ENCODE results near the gene GLRX3.

GLRX3 gene

GRCh38 chr10:130207205-130207604 is 71.0 kb downstream of the GLRX3 start:
- TF ChIP-seq POLR2AphosphoS5 (IDR thresholded peaks at IDR 0.05; ENCODE audit: low read depth, low read length) = no peak
- no peak for TF ChIP-seq SIN3A (IDR thresholded peaks at IDR 0.05; ENCODE audit: borderline replicate concordance, insufficient read depth, low read length)
- no peak for TF ChIP-seq TAF1 (IDR thresholded peaks at IDR 0.05; ENCODE audit: borderline replicate concordance, insufficient read depth, low read length)
- TF ChIP-seq FOXP2 (optimal IDR thresholded peaks at IDR 0.05; ENCODE audit: borderline replicate concordance, extremely low read depth, extremely low read length, insufficient read depth) = no peak
- TF ChIP-seq REST (IDR thresholded peaks at IDR 0.05; ENCODE audit: insufficient read depth in 1 of 2, low read depth in 2 of 2, low read length in 2 of 2) = no peak

- TF ChIP-seq SIN3A (IDR thresholded peaks at IDR 0.05; ENCODE audit: borderline replicate concordance, insufficient read depth, low read length) (no peak), FOXP2 (optimal IDR thresholded peaks at IDR 0.05; ENCODE audit: borderline replicate concordance, extremely low read depth, extremely low read length, insufficient read depth) (no peak), POLR2AphosphoS5 (IDR thresholded peaks at IDR 0.05; ENCODE audit: low read depth, low read length) (no peak), TAF1 (IDR thresholded peaks at IDR 0.05; ENCODE audit: borderline replicate concordance, insufficient read depth, low read length) (no peak), REST (IDR thresholded peaks at IDR 0.05; ENCODE audit: insufficient read depth in 1 of 2, low read depth in 2 of 2, low read length in 2 of 2) (no peak)
These were observed 72.6 kb downstream of the GLRX3 start for GRCh38 chr10:130208807-130209206.

GRCh38 chr10:130212746-130213145 is 76.6 kb downstream of the GLRX3 start:
- TF ChIP-seq POLR2AphosphoS5 (IDR thresholded peaks at IDR 0.05; ENCODE audit: low read depth, low read length) (no peak), TAF1 (IDR thresholded peaks at IDR 0.05; ENCODE audit: borderline replicate concordance, insufficient read depth, low read length) (no peak), FOXP2 (optimal IDR thresholded peaks at IDR 0.05; ENCODE audit: borderline replicate concordance, extremely low read depth, extremely low read length, insufficient read depth) (no peak), SIN3A (IDR thresholded peaks at IDR 0.05; ENCODE audit: borderline replicate concordance, insufficient read depth, low read length) (no peak), REST (IDR thresholded peaks at IDR 0.05; ENCODE audit: insufficient read depth in 1 of 2, low read depth in 2 of 2, low read length in 2 of 2) (no peak)

GRCh38 chr10:130213286-130214080 is 77.3 kb downstream of the GLRX3 start:
- TF ChIP-seq FOXP2 (optimal IDR thresholded peaks at IDR 0.05; ENCODE audit: borderline replicate concordance, extremely low read depth, extremely low read length, insufficient read depth) = no peak
- TF ChIP-seq TAF1 (IDR thresholded peaks at IDR 0.05; ENCODE audit: borderline replicate concordance, insufficient read depth, low read length) = no peak
- no peak for TF ChIP-seq SIN3A (IDR thresholded peaks at IDR 0.05; ENCODE audit: borderline replicate concordance, insufficient read depth, low read length)
- TF ChIP-seq REST (IDR thresholded peaks at IDR 0.05; ENCODE audit: insufficient read depth in 1 of 2, low read depth in 2 of 2, low read length in 2 of 2) = no peak
- TF ChIP-seq POLR2AphosphoS5 (IDR thresholded peaks at IDR 0.05; ENCODE audit: low read depth, low read length) = no peak
